ENCODE measurements around the gene GAREM1. TPM values are rescaled to one million over a fixed set of nuclear protein-coding genes. Genes with fewer than 3 reads are reported as not detected.

GAREM1 gene
- total and polyA plus RNA-seq, 4 donors = 1.5 to 7.5 (median 2.0) TPM

Small RNA genes lying within 50 kb of the gene (small RNA-seq; reads per million reads assigned to genes)
- not detected for gene RF00019
